GM20431 (cell line): ENCODE data around the gene SAP30.

Experiments
- in situ Hi-C: fragments of 300-500 bp; cut with MseI, MboI; formaldehyde crosslinking; loops from one replicate; pipeline ENCODE4 v1.15.0; 2020; ENCODE audit warnings: low sequenced_read_pairs; ENCODE audit not compliant: unreplicated experiment

SAP30 gene

GRCh38 chr4:173370477-173371291, at the start of gene SAP30:
SAP30 (plus strand) TSS chr4:173370954; CDS start chr4:173371183, 229 bp downstream.
- in situ Hi-C loops: no loop called here

- in situ Hi-C loops: no loop called here
Measured at GRCh38 chr4:173325007-173325736, 45.6 kb upstream of the SAP30 start.

- in situ Hi-C loops: no loop called here
Measured at GRCh38 chr4:173328236-173328901, 42.4 kb upstream of the SAP30 start.

- in situ Hi-C loops: no loop called here
Measured at GRCh38 chr4:173330590-173330989, 40.2 kb upstream of the SAP30 start.

- in situ Hi-C loops: no loop called here
Measured at GRCh38 chr4:173332021-173332487, 38.7 kb upstream of the SAP30 start.

GRCh38 chr4:173332963-173333657, 37.6 kb upstream of the SAP30 start:
- in situ Hi-C loops: no loop called here

- in situ Hi-C loops: no loop called here
Measured at GRCh38 chr4:173333658-173334084, 37.1 kb upstream of the SAP30 start.

- in situ Hi-C loops: no loop called here
Measured at GRCh38 chr4:173334085-173334890, 36.5 kb upstream of the SAP30 start, which contains the start of gene HMGB2. HMGB2 (minus strand) TSS chr4:173334358; CDS start chr4:173333649, 709 bp downstream.

- in situ Hi-C loops: no loop called here
Measured at GRCh38 chr4:173334891-173335752, 35.6 kb upstream of the SAP30 start.

GRCh38 chr4:173337463-173337862, 33.3 kb upstream of the SAP30 start:
- in situ Hi-C loops: no loop called here

- in situ Hi-C loops: no loop called here
Measured at GRCh38 chr4:173343832-173344397, 26.8 kb upstream of the SAP30 start.

GRCh38 chr4:173345648-173346047, 25.1 kb upstream of the SAP30 start:
- in situ Hi-C loops: no loop called here

- in situ Hi-C loops: no loop called here
Measured at GRCh38 chr4:173346074-173346473, 24.7 kb upstream of the SAP30 start.

- in situ Hi-C loops: no loop called here
Measured at GRCh38 chr4:173347467-173347866, 23.3 kb upstream of the SAP30 start.

- in situ Hi-C loops: no loop called here
Measured at GRCh38 chr4:173357939-173358338, 12.8 kb upstream of the SAP30 start.

GRCh38 chr4:173360587-173361221, 10.1 kb upstream of the SAP30 start:
- in situ Hi-C loops: no loop called here

GRCh38 chr4:173362666-173363065, 8.1 kb upstream of the SAP30 start:
- in situ Hi-C loops: no loop called here
